GM12891 (cell line): ENCODE measurements around the gene PWP2.

Experiments
- POLR2A ChIP-seq: IDR thresholded peaks from 2 replicates; pipeline ENCODE4 v1.6.1; 2011; ENCODE audit warnings: low read depth, low read length, control low read depth
- POLR2AphosphoS5 ChIP-seq: IDR thresholded peaks from 2 replicates; pipeline ENCODE4 v1.6.1; 2011; ENCODE audit warnings: low read depth, low read length, control low read depth

DNA sequence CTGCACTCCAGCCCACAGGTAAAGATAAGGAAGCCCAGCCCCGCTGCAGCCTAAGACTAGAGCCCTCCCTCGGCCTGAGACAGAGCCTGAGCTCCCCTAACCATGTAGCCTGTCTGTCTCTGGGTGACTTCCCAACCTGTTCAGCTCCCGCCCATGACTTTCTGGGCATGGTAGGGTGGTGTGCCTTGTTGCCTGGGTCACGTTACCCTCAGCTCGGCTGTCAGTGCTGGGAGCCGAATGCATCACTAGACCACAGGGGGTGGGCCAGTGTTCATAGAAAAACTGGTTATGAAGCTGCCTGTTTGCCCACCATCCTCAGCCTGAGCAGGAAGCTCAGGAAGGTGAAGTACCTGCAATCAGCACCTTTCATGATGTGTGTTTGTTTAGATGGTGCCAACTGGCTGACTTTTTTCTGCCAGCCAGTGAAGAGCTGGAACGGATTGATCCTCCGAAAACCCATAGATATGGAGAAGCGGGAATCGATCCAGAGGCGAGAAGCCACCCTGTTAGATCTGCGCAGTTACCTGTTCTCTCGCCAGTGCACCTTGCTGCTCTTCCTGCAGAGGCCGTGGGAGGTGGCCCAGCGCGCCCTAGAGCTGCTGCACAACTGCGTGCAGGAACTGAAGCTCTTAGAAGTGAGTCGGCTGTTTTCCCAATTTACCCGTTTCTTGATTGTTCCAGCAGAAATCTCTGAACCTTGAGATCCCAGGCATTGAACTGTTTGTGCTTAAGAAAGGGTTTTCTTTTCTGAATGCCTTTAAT lies 43.9 kb upstream of the PWP2 start:
- TF ChIP-seq POLR2AphosphoS5 (no peak), POLR2A (no peak)
